ENCODE results near the gene TMC8.

GRCh38 chr17:78174870-78175642 lies 44.5 kb downstream of the TMC8 start:
- TF ChIP-seq, protein P1, sequence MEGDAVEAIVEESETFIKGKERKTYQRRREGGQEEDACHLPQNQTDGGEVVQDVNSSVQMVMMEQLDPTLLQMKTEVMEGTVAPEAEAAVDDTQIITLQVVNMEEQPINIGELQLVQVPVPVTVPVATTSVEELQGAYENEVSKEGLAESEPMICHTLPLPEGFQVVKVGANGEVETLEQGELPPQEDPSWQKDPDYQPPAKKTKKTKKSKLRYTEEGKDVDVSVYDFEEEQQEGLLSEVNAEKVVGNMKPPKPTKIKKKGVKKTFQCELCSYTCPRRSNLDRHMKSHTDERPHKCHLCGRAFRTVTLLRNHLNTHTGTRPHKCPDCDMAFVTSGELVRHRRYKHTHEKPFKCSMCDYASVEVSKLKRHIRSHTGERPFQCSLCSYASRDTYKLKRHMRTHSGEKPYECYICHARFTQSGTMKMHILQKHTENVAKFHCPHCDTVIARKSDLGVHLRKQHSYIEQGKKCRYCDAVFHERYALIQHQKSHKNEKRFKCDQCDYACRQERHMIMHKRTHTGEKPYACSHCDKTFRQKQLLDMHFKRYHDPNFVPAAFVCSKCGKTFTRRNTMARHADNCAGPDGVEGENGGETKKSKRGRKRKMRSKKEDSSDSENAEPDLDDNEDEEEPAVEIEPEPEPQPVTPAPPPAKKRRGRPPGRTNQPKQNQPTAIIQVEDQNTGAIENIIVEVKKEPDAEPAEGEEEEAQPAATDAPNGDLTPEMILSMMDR (IDR thresholded peaks at IDR 0.05) = no peak
- TF ChIP-seq POLR2A (IDR thresholded peaks at IDR 0.05) = no peak
